ENCODE data around the gene CGRRF1.

Gene CGRRF1

GRCh38 chr14:54565785-54566409 is 56.2 kb downstream of the CGRRF1 start (continued):
- peak; percentile 54 for TF ChIP-seq SP7 (tag by site-specific recombination; IDR thresholded peaks at IDR 0.05)
- peak; percentile 100 for TF ChIP-seq ZNF398 (tag by site-specific recombination; IDR thresholded peaks at IDR 0.05)
- peak; percentile 59 for TF ChIP-seq WT1 (tag by site-specific recombination; IDR thresholded peaks at IDR 0.05)
- TF ChIP-seq ZXDB (tag by site-specific recombination; IDR thresholded peaks at IDR 0.05): 0 out of 2 replicates have a peak, but pooled peaks have one; percentile 39
- TF ChIP-seq KLF9 (tag by site-specific recombination; IDR thresholded peaks at IDR 0.05; ENCODE audit: low read depth): peak; percentile 51; the same call in 1 of the 2 replicates
- TF ChIP-seq ZNF10 (tag by site-specific recombination; IDR thresholded peaks at IDR 0.05): peak; percentile 72; the same call in 1 of the 2 replicates
- TF ChIP-seq ZNF692 (tag by site-specific recombination; IDR thresholded peaks at IDR 0.05): peak; percentile 64; the same call in 1 of the 2 replicates

- POLR2A ChIA-PET: interaction anchor here (0.5 to 2.7 kb wide), 25 partner anchors 9 to 460 kb away, joined by 3 to 23 read pairs (median 4); partner anchors contain the start of genes SOCS4 and WDHD1
- H3K9me3 ChIP-seq (ENCODE audit: control insufficient read depth, insufficient read depth, low read depth, low read length): no peaks in the 10 kb centered on the region
- CTCF ChIA-PET: interaction anchor here (0.6 to 3.0 kb wide), 12 partner anchors 24 to 270 kb away, joined by 3 to 28 read pairs (median 3); no protein-coding TSS in a partner anchor
- H3K36me3 ChIP-seq (ENCODE audit: control insufficient read depth in 2 of 2, insufficient read depth in 1 of 2, low read length in 2 of 2): no peaks in the 10 kb centered on the region
- H3K4me1 ChIP-seq (ENCODE audit: control insufficient read depth, insufficient read depth, low read length): peaks cover 5% of the 10 kb centered on the region; the same call in 1 of the 2 replicates
- peak within 1 kb of the TSS; percentile 77 for H3K4me3 ChIP-seq (ENCODE audit: low read depth, low read length)
- H3K27ac ChIP-seq (ENCODE audit: extremely low read depth, low read depth, low read length): peak within 1 kb of the TSS; percentile 77
- TF ChIP-seq ZNF777 (tag by site-specific recombination; IDR thresholded peaks at IDR 0.05; ENCODE audit: borderline replicate concordance): no peak
- TF ChIP-seq ZNF16 (tag by site-specific recombination; IDR thresholded peaks at IDR 0.05; ENCODE audit: low read depth): no peak
- TF ChIP-seq ELK4 (IDR thresholded peaks at IDR 0.05; ENCODE audit: borderline replicate concordance, low read depth, low read length): no peak
- peak; percentile 93 for TF ChIP-seq ZNF37A (tag by site-specific recombination; IDR thresholded peaks at IDR 0.05)
- no peak for TF ChIP-seq SALL2 (tag by site-specific recombination; IDR thresholded peaks at IDR 0.05; ENCODE audit: borderline replicate concordance)
- no peak for TF ChIP-seq ZNF169 (tag by site-specific recombination; IDR thresholded peaks at IDR 0.05)
- no peak for TF ChIP-seq MYNN (tag by site-specific recombination; IDR thresholded peaks at IDR 0.05; ENCODE audit: borderline replicate concordance)
- TF ChIP-seq ZNF391 (tag by site-specific recombination; IDR thresholded peaks at IDR 0.05; ENCODE audit: borderline replicate concordance, low read depth): no peak; the same call in 1 of the 2 replicates
- TF ChIP-seq ZNF449 (tag by site-specific recombination; IDR thresholded peaks at IDR 0.05): no peak
- TF ChIP-seq SP3 (tag by site-specific recombination; IDR thresholded peaks at IDR 0.05): 0 out of 2 replicates have a peak, but pooled peaks have one; percentile 41
- TF ChIP-seq ZNF335 (tag by site-specific recombination; conservative IDR thresholded peaks at IDR 0.05): no peak; the same call in 1 of the 2 replicates
- peak; percentile 30; the same call in 1 of the 2 replicates for TF ChIP-seq ZBTB11 (tag by site-specific recombination; conservative IDR thresholded peaks at IDR 0.05; ENCODE audit: low read depth)
- no peak for TF ChIP-seq ZNF843 (tag by site-specific recombination; IDR thresholded peaks at IDR 0.05)
- TF ChIP-seq ZNF548 (tag by site-specific recombination; IDR thresholded peaks at IDR 0.05): no peak
- TF ChIP-seq IKZF3 (tag by site-specific recombination; IDR thresholded peaks at IDR 0.05): no peak
- no peak for TF ChIP-seq ZBTB20 (tag by site-specific recombination; IDR thresholded peaks at IDR 0.05)
- TF ChIP-seq ZNF561 (tag by site-specific recombination; IDR thresholded peaks at IDR 0.05; ENCODE audit: borderline replicate concordance): no peak
- no peak for TF ChIP-seq ZNF473 (tag by site-specific recombination; IDR thresholded peaks at IDR 0.05)
These were observed 56.9 kb downstream of the CGRRF1 start, which contains the start of gene SAMD4A for GRCh38 chr14:54566410-54567223. Gene SAMD4A (plus strand): TSS chr14:54567128. CDS start chr14:54567917, 789 bp downstream.
